H1 (cell line): ENCODE data around the gene LAPTM4A. TPM values are rescaled to one million over a fixed set of nuclear protein-coding genes. Genes with fewer than 3 reads are reported as not detected.

Experiments used
- CTCF ChIA-PET: fragments of 300-600 bp; sonication (Branson Sonifier 250); formaldehyde crosslinking; loops from one replicate; lab custom pipeline; 2021; ENCODE audit not compliant: partially characterized antibody; lab: Charles Lee
- POLR2A ChIA-PET: fragments of 300-600 bp; sonication (Branson Sonifier 250); formaldehyde crosslinking; loops from one replicate; lab custom pipeline; 2021; ENCODE audit warnings: inconsistent platforms; ENCODE audit not compliant: partially characterized antibody; lab: Charles Lee
- DNase-seq, 2 experiments: peaks; one replicate each; pipeline versions ENCODE4 v3.0.0 to v3.0.0-alpha.2; 2010 to 2022; ENCODE audit warnings: low spot score in 2 of 2, low read depth in 1 of 2, mixed read lengths in 1 of 2
- FAIRE-seq: peaks from 2 replicates; lab custom pipeline; 2011; peaks lifted over from hg19 to GRCh38; lab: Jason Lieb, UNC
- H2AFZ ChIP-seq: 2 replicates; pipeline ENCODE4 v1.8.1; 2012; ENCODE audit warnings: low read length, inconsistent platforms
- H2AK5ac ChIP-seq: 2 replicates; pipeline ENCODE4 v1.6.1; 2013; ENCODE audit warnings: low read depth, low read length
- H2BK120ac ChIP-seq: replicated peaks from 2 replicates; pipeline ENCODE3; 2013; ENCODE audit warnings: low read depth, low read length, inconsistent platforms
- H2BK12ac ChIP-seq: 2 replicates; pipeline ENCODE4 v1.6.1; 2013; ENCODE audit warnings: low read depth, low read length
- H2BK15ac ChIP-seq: 2 replicates; pipeline ENCODE4 v1.6.1; 2013; ENCODE audit warnings: low read length
- H2BK20ac ChIP-seq: 2 replicates; pipeline ENCODE4 v1.6.1; 2013; ENCODE audit warnings: low read length
- H2BK5ac ChIP-seq: 2 replicates; pipeline ENCODE4 v1.6.1; 2013; ENCODE audit warnings: low read depth, low read length
- H3K14ac ChIP-seq: 2 replicates; pipeline ENCODE4 v1.6.1; 2013; ENCODE audit warnings: inconsistent platforms; ENCODE audit not compliant: insufficient read length
- H3K18ac ChIP-seq: 2 replicates; pipeline ENCODE4 v1.6.1; 2013; ENCODE audit warnings: low read length; ENCODE audit errors: extremely low read depth
- H3K23ac ChIP-seq: 2 replicates; pipeline ENCODE4 v1.6.1; 2013; ENCODE audit warnings: inconsistent platforms; ENCODE audit not compliant: insufficient read length
- H3K23me2 ChIP-seq: 2 replicates; pipeline ENCODE4 v1.6.1; 2013; ENCODE audit warnings: low read depth, low read length
- H3K27ac ChIP-seq: 2 replicates; pipeline ENCODE4 v1.6.1; 2011; ENCODE audit warnings: low read depth, low read length, inconsistent platforms
- H3K27me3 ChIP-seq, 4 experiments: replicated peaks in 1 of 4; 1 replicate in 1 of 4; 2 replicates in 3 of 4; pipeline versions ENCODE4 v1.6.1 to v1.8.1; 2011 to 2013; ENCODE audit warnings: low read length in 3 of 4, mild to moderate bottlenecking in 3 of 4, inconsistent platforms in 2 of 4, mixed read lengths in 2 of 4, moderate library complexity in 1 of 4; ENCODE audit not compliant: control insufficient read depth in 3 of 4, insufficient read depth in 3 of 4; ENCODE audit errors: extremely low read depth in 1 of 4
- H3K36me3 ChIP-seq, 4 experiments: 2 replicates each; pipeline versions ENCODE4 v1.6.1 to v1.8.1; 2011 to 2013; ENCODE audit warnings: mild to moderate bottlenecking in 4 of 4, low read length in 3 of 4, moderate library complexity in 2 of 4, control low read depth in 1 of 4, inconsistent platforms in 1 of 4; ENCODE audit not compliant: insufficient read depth in 4 of 4, control insufficient read depth in 2 of 4
- H3K4ac ChIP-seq: replicated peaks from 2 replicates; pipeline ENCODE3; 2013; ENCODE audit warnings: low read length, low read depth, mixed read lengths, inconsistent platforms; ENCODE audit not compliant: insufficient read length
- H3K4me1 ChIP-seq, 4 experiments: replicated peaks in 1 of 4; 1 replicate in 1 of 4; 2 replicates in 3 of 4; pipeline versions ENCODE4 v1.6.1 to v1.8.1; 2011 to 2013; ENCODE audit warnings: low read length in 3 of 4, inconsistent platforms in 2 of 4, mixed read lengths in 1 of 4; ENCODE audit not compliant: insufficient read depth in 4 of 4, control insufficient read depth in 3 of 4
- H3K4me2 ChIP-seq, 2 experiments: 2 replicates each; pipeline versions ENCODE4 v1.6.1 to v1.8.1; 2011 to 2013; ENCODE audit warnings: low read depth in 2 of 2, low read length in 2 of 2, control low read depth in 1 of 2, inconsistent platforms in 1 of 2, mild to moderate bottlenecking in 1 of 2; ENCODE audit not compliant: insufficient read depth in 1 of 2
- H3K4me3 ChIP-seq, 4 experiments: fragments of 200-600, 300-600 bp in 1 of 4; sonication (generic), shearing (Covaris generic), sonication (Bioruptor Twin) in 1 of 4; 2 replicates each; pipeline versions ENCODE4 v1.5.1 to v1.8.1; 2011 to 2016; ENCODE audit warnings: low read length in 4 of 4, low read depth in 3 of 4, control low read depth in 2 of 4, inconsistent platforms in 2 of 4, mild to moderate bottlenecking in 2 of 4, mixed read lengths in 1 of 4, moderate library complexity in 1 of 4; ENCODE audit not compliant: insufficient read depth in 2 of 4; ENCODE audit errors: extremely low read depth in 1 of 4
- H3K56ac ChIP-seq: replicated peaks from 2 replicates; pipeline ENCODE3; 2013; ENCODE audit warnings: low read depth, mild to moderate bottlenecking, mixed read lengths, low read length, inconsistent platforms; ENCODE audit not compliant: insufficient read length
- H3K79me1 ChIP-seq: 2 replicates; pipeline ENCODE4 v1.6.1; 2013; ENCODE audit warnings: low read depth, low read length, control low read depth
- H3K79me2 ChIP-seq, 2 experiments: 2 replicates each; pipeline versions ENCODE4 v1.6.1 to v1.8.1; 2012 to 2013; ENCODE audit warnings: low read length in 2 of 2, mild to moderate bottlenecking in 2 of 2, inconsistent platforms in 1 of 2; ENCODE audit not compliant: insufficient read depth in 2 of 2, control insufficient read depth in 1 of 2
- H3K9ac ChIP-seq, 4 experiments: replicated peaks in 1 of 4; 1 replicate in 1 of 4; 2 replicates in 3 of 4; pipeline versions ENCODE4 v1.6.1 to v1.8.1; 2011 to 2013; ENCODE audit warnings: low read depth in 3 of 4, low read length in 3 of 4, control low read depth in 2 of 4, mild to moderate bottlenecking in 2 of 4, moderate library complexity in 2 of 4, inconsistent platforms in 1 of 4; ENCODE audit errors: extremely low read depth in 1 of 4
- H3K9me3 ChIP-seq, 2 experiments: 2 replicates each; pipeline versions ENCODE4 v1.6.1 to v1.8.1; 2012 to 2013; ENCODE audit warnings: mild to moderate bottlenecking in 2 of 2, moderate library complexity in 2 of 2, control low read depth in 1 of 2, inconsistent platforms in 1 of 2, low read depth in 1 of 2, low read length in 1 of 2, mixed read lengths in 1 of 2; ENCODE audit not compliant: insufficient read depth in 2 of 2
- H4K20me1 ChIP-seq, 2 experiments: replicated peaks in 1 of 2; 2 replicates each; pipeline versions ENCODE3 to v1.8.1; 2011 to 2013; ENCODE audit warnings: inconsistent platforms in 2 of 2, low read length in 2 of 2, mild to moderate bottlenecking in 1 of 2; ENCODE audit not compliant: insufficient read depth in 2 of 2, control insufficient read depth in 1 of 2
- H4K5ac ChIP-seq: 2 replicates; pipeline ENCODE4 v1.6.1; 2013; ENCODE audit warnings: low read length, low read depth, mixed read lengths, inconsistent platforms; ENCODE audit not compliant: insufficient read length
- H4K8ac ChIP-seq: 2 replicates; pipeline ENCODE4 v1.8.0; 2013; ENCODE audit warnings: mild to moderate bottlenecking, moderate library complexity, low read length, inconsistent platforms; ENCODE audit not compliant: insufficient read depth; ENCODE audit errors: extremely low read depth
- H4K91ac ChIP-seq: replicated peaks from 2 replicates; pipeline ENCODE3; 2013; ENCODE audit warnings: low read length, mixed read lengths, inconsistent platforms; ENCODE audit not compliant: insufficient read length
- SIN3A ChIP-seq, 2 experiments: IDR thresholded peaks in 1 of 2; conservative IDR thresholded peaks in 1 of 2; 2 replicates each; pipeline ENCODE4 v1.6.1; 2011 to 2012; ENCODE audit warnings: low read length in 2 of 2, improper control_type of control experiment in 1 of 2, low read depth in 1 of 2, mild to moderate bottlenecking in 1 of 2
- SUZ12 ChIP-seq: fragments of 200-600 bp; sonication (generic); IDR thresholded peaks from 2 replicates; pipeline ENCODE4 v1.6.1; 2012; ENCODE audit warnings: mild to moderate bottlenecking, inconsistent platforms, low read length, moderate library complexity, mixed read lengths
- WGBS, 2 experiments: shearing (Covaris generic) in 1 of 2; methylation state at CpG; one replicate each; pipeline versions ENCODE4 v1.1.6 to v1.1.7; 2013 to 2015; ENCODE audit warnings: low lambda C conversion rate in 2 of 2, mixed read lengths in 2 of 2, inconsistent platforms in 1 of 2, low coverage in 1 of 2, missing lambda C conversion rate in 1 of 2; ENCODE audit not compliant: insufficient replicate concordance in 2 of 2, insufficient coverage in 1 of 2, insufficient read length in 1 of 2; ENCODE audit errors: extremely low coverage in 1 of 2, missing lambda C conversion rate in 1 of 2; 5-methylcytosine and 5-hydroxymethylcytosine counted together
- polyA plus RNA-seq, 7 experiments: library from polyadenylated mRNA; depleted of rRNA in 3 of 7; stranded (reverse) in 5 of 7; unstranded in 2 of 7; fragments of >200 nt in 5 of 7; fragments of 200-250 nt in 2 of 7; gene quantifications; 1 replicate in 5 of 7; 2 replicates in 1 of 7; 4 replicates in 1 of 7; pipeline versions ENCODE4 v1.2.1 to v1.2.3, GENCODE V29; 2011 to 2013; ENCODE audit warnings: missing spikeins in 2 of 7, mixed read lengths in 2 of 7
- total RNA-seq: library from RNA; stranded (reverse); fragmentation: NEBNext Ultra II Directional; extraction: Animal tissue kit (Norgen Biotek cat#: 25700); gene quantifications from 2 replicates; pipeline ENCODE4 v1.2.1, GENCODE V29; 2021

LAPTM4A gene
- total and polyA plus RNA-seq, 2 of the 8 experiments (the other 6 are each of a cell fraction or from before 2014, with no cell fraction given), result 193 to 419 TPM

GRCh38 chr2:20011276-20012031, 40.0 kb downstream of the LAPTM4A start:
- POLR2A ChIA-PET, result interaction anchor here (0.6 to 1.8 kb wide), 5 partner anchors 10 to 510 kb away, joined by 3 to 7 read pairs (median 3); partner anchors contain the start of gene WDR35
- Histone ChIP-seq H3K14ac (no peak overlapping the region), H3K36me3 (no peaks in the 10 kb centered on the region), H3K4me1 (peaks cover 0 to 13% (median 7%) of the 10 kb centered on the region in 4 experiments; a peak in 3 of 7 replicates), H3K9me3 (0 out of 4 replicates have a peak, but pooled peaks cover 0 to 2% of the 10 kb centered on the region in 2 experiments), H2BK20ac (no peak overlapping the region), H3K9ac (peak overlapping the region in 1 of 4 experiments; percentile 73; a peak in 2 of 7 replicates), H3K23me2 (peaks cover 9% of the 10 kb centered on the region; the same call in 1 of the 2 replicates), H3K18ac (no peak overlapping the region), H4K5ac (no peak overlapping the region), H2BK5ac (no peak overlapping the region), H3K23ac (no peak overlapping the region), H3K27ac (no peak overlapping the region), H4K8ac (peak overlapping the region; percentile 30; the same call in 1 of the 2 replicates)
- no peak for DNase-seq
- TF ChIP-seq SUZ12 (no peak), SIN3A (conservative IDR thresholded peaks at IDR 0.05 in 1 of 2, IDR thresholded peaks at IDR 0.05 in 1 of 2; ENCODE audit: low read depth in 1 of 2, low read length in 2 of 2) (no peak)
- TF ChIP-seq, all 59 proteins: peak for 0
- CTCF ChIA-PET, result interaction anchor here (0.6 to 9.4 kb wide), 9 partner anchors 21 to 631 kb away, joined by 3 to 125 read pairs (median 4); partner anchors contain the start of gene WDR35
- peak overlapping the region; percentile 91 to 94 for H3K4me2 ChIP-seq
- no peak overlapping the region for H4K91ac ChIP-seq
- H2BK120ac ChIP-seq, result no peak overlapping the region
- H2AFZ ChIP-seq, result peak overlapping the region; percentile 99
- no peak overlapping the region for H2BK15ac ChIP-seq
- no peak overlapping the region for H2AK5ac ChIP-seq
- H2BK12ac ChIP-seq, result 0 out of 2 replicates have a peak overlapping the region, but pooled peaks have one; percentile 70
- H4K20me1 ChIP-seq, result no peaks in the 10 kb centered on the region
- peak overlapping the region; percentile 44 to 67 (median 58) for H3K4me3 ChIP-seq
- 81% methylated on average over 14 of the region's 14 CpGs; no CpG with 5 or more reads in 1 of the 2 experiments for WGBS, 2 experiments
- H3K27me3 ChIP-seq, result peaks cover 0 to 23% (median 14%) of the 10 kb centered on the region in 4 experiments; a peak in 6 of 7 replicates
- no peak overlapping the region for H3K4ac ChIP-seq
- no peaks in the 10 kb centered on the region for H3K79me2 ChIP-seq
- no peak for FAIRE-seq
- no peaks in the 10 kb centered on the region for H3K79me1 ChIP-seq
- H3K56ac ChIP-seq, result no peak overlapping the region
